Measurements from ENCODE around the gene ROGDI. TPM values are rescaled to one million over a fixed set of nuclear protein-coding genes. Genes with fewer than 3 reads are reported as not detected.

The ROGDI gene
- total RNA-seq, 3 donors from 2014 or later (not counting 1 experiment from before 2014, with no cell fraction given), result 6.6 to 15.5 (median 7.5) TPM

DNA sequence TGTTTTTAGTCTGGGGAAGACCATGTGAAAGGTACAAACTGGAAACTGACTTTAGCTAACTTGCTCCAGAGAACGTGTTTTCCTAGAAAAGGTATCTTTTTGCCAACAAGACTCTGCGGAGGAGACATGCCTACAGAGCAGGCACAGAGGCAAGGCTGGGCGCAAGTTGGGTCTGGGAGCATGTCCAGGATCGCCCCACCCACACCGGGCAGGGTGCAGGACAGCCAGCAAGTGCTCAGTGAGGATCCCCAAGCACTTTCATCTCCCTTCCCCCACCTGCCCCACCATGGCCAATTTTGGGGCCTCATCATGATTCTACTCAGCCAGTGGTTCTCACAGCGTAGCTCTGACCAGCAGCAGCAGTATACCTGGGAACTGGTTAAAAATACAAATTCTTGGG is 18.2 kb upstream of the ROGDI start:
- DNase-seq, result no peak
- Mint-ChIP-seq H3K4me1 (peaks cover 0 to 9% of the 10 kb centered on the region in 2 donors), H3K36me3 (peaks cover 22% of the 10 kb centered on the region), H3K4me3 (no peak overlapping the region), H3K27me3 (ENCODE audit: low read depth in 2 of 2) (no peaks in the 10 kb centered on the region), H3K27ac (no peak overlapping the region), H3K9me3 (no peaks in the 10 kb centered on the region)
- no peaks in the 10 kb centered on the region for H3K27me3 ChIP-seq (ENCODE audit: control insufficient read depth, insufficient read depth, low read length)
- no peak overlapping the region for H3K4me3 ChIP-seq (ENCODE audit: low read length)
- TF ChIP-seq, protein P1, sequence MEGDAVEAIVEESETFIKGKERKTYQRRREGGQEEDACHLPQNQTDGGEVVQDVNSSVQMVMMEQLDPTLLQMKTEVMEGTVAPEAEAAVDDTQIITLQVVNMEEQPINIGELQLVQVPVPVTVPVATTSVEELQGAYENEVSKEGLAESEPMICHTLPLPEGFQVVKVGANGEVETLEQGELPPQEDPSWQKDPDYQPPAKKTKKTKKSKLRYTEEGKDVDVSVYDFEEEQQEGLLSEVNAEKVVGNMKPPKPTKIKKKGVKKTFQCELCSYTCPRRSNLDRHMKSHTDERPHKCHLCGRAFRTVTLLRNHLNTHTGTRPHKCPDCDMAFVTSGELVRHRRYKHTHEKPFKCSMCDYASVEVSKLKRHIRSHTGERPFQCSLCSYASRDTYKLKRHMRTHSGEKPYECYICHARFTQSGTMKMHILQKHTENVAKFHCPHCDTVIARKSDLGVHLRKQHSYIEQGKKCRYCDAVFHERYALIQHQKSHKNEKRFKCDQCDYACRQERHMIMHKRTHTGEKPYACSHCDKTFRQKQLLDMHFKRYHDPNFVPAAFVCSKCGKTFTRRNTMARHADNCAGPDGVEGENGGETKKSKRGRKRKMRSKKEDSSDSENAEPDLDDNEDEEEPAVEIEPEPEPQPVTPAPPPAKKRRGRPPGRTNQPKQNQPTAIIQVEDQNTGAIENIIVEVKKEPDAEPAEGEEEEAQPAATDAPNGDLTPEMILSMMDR (IDR thresholded peaks at IDR 0.05), result no peak
- ATAC-seq, result no peak
- H3K27ac ChIP-seq (ENCODE audit: low read length), result no peak overlapping the region
- 97% methylated on average over 6 of the region's 6 CpGs for WGBS (ENCODE audit: insufficient coverage)
- intact Hi-C loops (cut with micrococcal nuclease), result no loop called here
- H3K36me3 ChIP-seq (ENCODE audit: control insufficient read depth, insufficient read depth, low read length), result peaks cover 53% of the 10 kb centered on the region
- no peaks in the 10 kb centered on the region for H3K4me1 ChIP-seq (ENCODE audit: control insufficient read depth, insufficient read depth, low read length)
- no peaks in the 10 kb centered on the region for H3K9me3 ChIP-seq (ENCODE audit: control insufficient read depth, insufficient read depth, low read length)

DNA sequence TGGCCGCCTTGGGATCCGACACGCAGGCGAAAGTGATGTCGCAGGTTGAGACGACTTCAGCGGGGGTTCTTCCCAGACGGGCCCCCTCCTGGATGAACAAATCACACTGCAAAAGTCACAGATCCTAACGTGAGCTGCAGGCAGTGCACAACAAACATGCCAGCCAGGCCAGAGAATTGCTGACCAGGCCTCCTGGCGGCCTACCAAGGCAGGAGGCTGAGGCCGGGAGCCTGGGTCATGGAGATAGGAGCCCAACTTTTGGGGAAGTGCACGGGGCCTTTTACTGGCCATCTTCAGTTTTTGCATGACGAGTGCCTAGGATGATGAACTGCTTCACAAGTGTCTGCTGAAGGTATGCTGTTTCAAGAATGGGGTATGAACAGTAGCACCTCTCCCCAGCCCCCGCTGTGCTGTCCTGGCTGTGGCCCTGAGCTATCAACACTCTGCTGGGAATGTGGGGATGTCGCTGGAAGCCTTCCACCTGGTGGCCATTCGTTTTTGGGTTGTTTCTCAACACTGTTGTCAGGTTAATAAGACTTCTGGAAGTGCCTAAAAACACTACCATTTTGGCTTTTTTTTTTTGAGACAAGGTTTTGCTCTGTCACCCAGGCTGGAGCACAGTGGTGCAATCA is 12.2 kb upstream of the ROGDI start:
- Histone ChIP-seq H3K4me3 (ENCODE audit: low read length) (no peak overlapping the region), H3K27me3 (ENCODE audit: control insufficient read depth, insufficient read depth, low read length) (no peaks in the 10 kb centered on the region), H3K36me3 (ENCODE audit: control insufficient read depth, insufficient read depth, low read length) (peaks cover 49% of the 10 kb centered on the region), H3K9me3 (ENCODE audit: control insufficient read depth, insufficient read depth, low read length) (no peaks in the 10 kb centered on the region), H3K4me1 (ENCODE audit: control insufficient read depth, insufficient read depth, low read length) (no peaks in the 10 kb centered on the region), H3K27ac (ENCODE audit: low read length) (no peak overlapping the region)
- ATAC-seq (no peak), DNase-seq (no peak)
- intact Hi-C loops (cut with micrococcal nuclease), result no loop called here
- no peaks in the 10 kb centered on the region for H3K9me3 Mint-ChIP-seq
- peaks cover 22% of the 10 kb centered on the region for H3K36me3 Mint-ChIP-seq
- H3K4me3 Mint-ChIP-seq, result no peak overlapping the region
- no peaks in the 10 kb centered on the region for H3K4me1 Mint-ChIP-seq
- H3K27me3 Mint-ChIP-seq (ENCODE audit: low read depth in 2 of 2), result no peaks in the 10 kb centered on the region
- TF ChIP-seq, protein P1 (IDR thresholded peaks at IDR 0.05), result no peak
- no peak overlapping the region for H3K27ac Mint-ChIP-seq
- 95% methylated on average over 16 of the region's 16 CpGs for WGBS (ENCODE audit: insufficient coverage)

DNA sequence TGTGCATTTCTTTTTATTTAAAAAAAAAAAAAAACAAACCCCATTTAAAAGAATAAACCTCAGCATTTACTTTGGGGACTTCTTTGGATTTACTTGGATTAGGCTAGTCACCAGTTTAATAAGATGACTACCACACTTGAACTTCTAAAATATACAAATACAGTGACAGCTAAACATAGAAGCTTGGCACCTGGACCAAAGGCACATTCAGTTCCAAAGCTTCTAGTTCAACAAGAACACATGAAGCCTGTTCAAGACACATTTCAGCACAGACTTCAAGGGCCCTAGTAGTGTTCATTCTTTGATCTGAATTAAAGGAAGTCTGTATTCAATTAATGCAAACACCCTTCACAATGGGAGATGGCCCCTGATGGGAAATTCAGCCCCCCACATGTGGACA is 11.6 kb upstream of the ROGDI start:
- peaks cover 21% of the 10 kb centered on the region for H3K36me3 Mint-ChIP-seq
- peaks cover 48% of the 10 kb centered on the region for H3K36me3 ChIP-seq (ENCODE audit: control insufficient read depth, insufficient read depth, low read length)

More for the DNA sequence above, 11.6 kb upstream of the ROGDI start:
- H3K4me1 ChIP-seq (ENCODE audit: control insufficient read depth, insufficient read depth, low read length), result no peaks in the 10 kb centered on the region
- Mint-ChIP-seq H3K27ac (no peak overlapping the region), H3K9me3 (no peaks in the 10 kb centered on the region), H3K27me3 (ENCODE audit: low read depth in 2 of 2) (no peaks in the 10 kb centered on the region), H3K4me1 (no peaks in the 10 kb centered on the region), H3K4me3 (no peak overlapping the region)
- TF ChIP-seq, protein P1 (IDR thresholded peaks at IDR 0.05), result no peak
- no peak overlapping the region for H3K4me3 ChIP-seq (ENCODE audit: low read length)
- H3K9me3 ChIP-seq (ENCODE audit: control insufficient read depth, insufficient read depth, low read length), result no peaks in the 10 kb centered on the region
- no peaks in the 10 kb centered on the region for H3K27me3 ChIP-seq (ENCODE audit: control insufficient read depth, insufficient read depth, low read length)
- intact Hi-C loops (cut with micrococcal nuclease), result no loop called here
- ATAC-seq (no peak), DNase-seq (no peak)
- no peak overlapping the region for H3K27ac ChIP-seq (ENCODE audit: low read length)
